ENCODE measurements around the gene CRIM1. TPM values are rescaled to one million over a fixed set of nuclear protein-coding genes. Genes with fewer than 3 reads are reported as not detected.

CRIM1 gene
- total RNA-seq, 1 experiment from 2014 or later = 24.1 TPM

DNA sequence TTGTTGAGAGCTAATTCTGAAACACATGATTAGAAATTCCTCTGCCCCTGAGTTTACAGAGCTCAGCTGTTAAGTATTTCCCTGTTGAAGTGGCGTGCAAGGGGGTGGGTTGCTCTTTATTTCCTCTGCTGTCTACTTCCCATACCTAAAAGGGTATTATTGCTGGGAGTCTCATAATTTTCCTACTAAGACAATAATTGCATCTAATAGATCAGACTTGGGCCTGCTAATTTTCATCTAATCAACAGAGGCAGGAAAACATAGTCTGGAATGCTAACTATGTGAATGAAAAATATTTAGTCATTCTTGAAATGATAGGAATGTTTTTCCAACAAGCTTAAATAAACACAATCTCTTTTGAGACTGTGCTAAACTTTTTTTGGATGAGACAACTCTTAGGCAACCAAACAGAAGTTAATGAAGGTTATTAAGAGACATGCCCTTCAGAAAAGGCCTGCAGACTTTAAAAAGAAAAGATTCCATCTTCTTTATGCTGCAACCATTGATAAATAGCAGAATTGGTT, 131.0 kb downstream of the CRIM1 start:
- H3K4me1 Mint-ChIP-seq = peaks cover 19% of the 10 kb centered on the region
- H3K27me3 Mint-ChIP-seq (ENCODE audit: low read depth) = no peaks in the 10 kb centered on the region
- CTCF ChIA-PET = interaction anchor here (1.6 kb wide), 1 partner anchor 21 kb away, joined by 5 read pairs; no protein-coding TSS in a partner anchor
- peaks cover 8% of the 10 kb centered on the region; the same call in 1 of the 2 replicates for H3K36me3 Mint-ChIP-seq
- ATAC-seq = no peak
- no peak overlapping the region for H3K4me3 Mint-ChIP-seq
- POLR2A ChIA-PET = no interaction called here
- no peak for TF ChIP-seq NFYB (CRISPR knock-in tag; conservative IDR thresholded peaks at IDR 0.05; ENCODE audit: low read depth)
- TF ChIP-seq, protein P1, sequence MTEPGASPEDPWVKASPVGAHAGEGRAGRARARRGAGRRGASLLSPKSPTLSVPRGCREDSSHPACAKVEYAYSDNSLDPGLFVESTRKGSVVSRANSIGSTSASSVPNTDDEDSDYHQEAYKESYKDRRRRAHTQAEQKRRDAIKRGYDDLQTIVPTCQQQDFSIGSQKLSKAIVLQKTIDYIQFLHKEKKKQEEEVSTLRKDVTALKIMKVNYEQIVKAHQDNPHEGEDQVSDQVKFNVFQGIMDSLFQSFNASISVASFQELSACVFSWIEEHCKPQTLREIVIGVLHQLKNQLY (CRISPR knock-in tag; IDR thresholded peaks at IDR 0.05) = no peak
- no peaks in the 10 kb centered on the region for H3K9me3 Mint-ChIP-seq
- peak overlapping the region; percentile 92 for H3K27ac Mint-ChIP-seq
- no peak for DNase-seq (ENCODE audit: low spot score)

DNA sequence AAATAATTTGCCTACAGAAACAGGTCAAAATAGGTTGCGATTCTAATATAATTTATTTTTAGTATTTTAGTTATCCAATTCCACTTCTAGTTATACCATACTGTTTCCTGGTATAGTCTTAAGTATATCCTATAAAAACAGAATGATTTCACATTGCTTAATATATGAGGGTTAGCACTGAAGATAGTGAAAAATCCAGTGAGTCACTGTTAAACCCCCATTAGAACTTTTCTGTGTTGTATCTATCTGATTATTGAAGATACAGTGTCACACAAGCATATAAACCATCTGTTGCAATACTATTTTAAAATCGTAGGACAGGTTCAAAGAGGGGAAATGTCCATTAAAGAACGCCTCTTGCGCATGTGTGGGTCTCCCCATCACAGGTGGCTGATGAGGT, 132.4 kb downstream of the CRIM1 start:
- Mint-ChIP-seq H3K9me3 (no peaks in the 10 kb centered on the region), H3K36me3 (0 out of 2 replicates have a peak, but pooled peaks cover 3% of the 10 kb centered on the region), H3K4me3 (no peak overlapping the region), H3K4me1 (peaks cover 28% of the 10 kb centered on the region), H3K27me3 (ENCODE audit: low read depth) (no peaks in the 10 kb centered on the region), H3K27ac (peak overlapping the region; percentile 15; the same call in 1 of the 2 replicates)
- ATAC-seq (no peak), DNase-seq (ENCODE audit: low spot score) (no peak)
- ChIA-PET POLR2A (no interaction called here), CTCF (no interaction called here)
- TF ChIP-seq SMAD3 (CRISPR knock-in tag; IDR thresholded peaks at IDR 0.05; ENCODE audit: borderline replicate concordance) (no peak), RELA (CRISPR knock-in tag; IDR thresholded peaks at IDR 0.05; ENCODE audit: borderline replicate concordance) (no peak), PRRX2 (CRISPR knock-in tag; IDR thresholded peaks at IDR 0.05) (no peak), ZNF317 (CRISPR knock-in tag; IDR thresholded peaks at IDR 0.05; ENCODE audit: borderline replicate concordance, low read depth) (no peak)

DNA sequence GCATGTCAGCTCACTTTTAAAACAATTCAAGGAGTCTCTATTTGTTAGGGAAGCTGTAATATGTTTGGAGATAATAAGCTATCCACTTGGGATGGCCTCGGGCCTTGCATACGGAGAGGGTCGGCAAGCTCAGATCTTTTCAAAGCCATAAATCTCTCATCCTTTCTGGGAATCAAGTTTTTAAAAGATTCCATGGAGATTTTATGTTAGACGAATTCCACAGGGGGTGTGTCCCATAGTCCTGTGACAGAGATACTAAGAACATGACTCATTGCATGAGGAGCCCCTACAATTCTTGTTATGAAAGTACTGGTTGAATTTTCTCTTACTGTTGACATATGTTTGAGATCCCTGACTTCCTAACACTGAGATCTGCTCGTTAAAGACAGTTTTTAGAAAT, 133.7 kb downstream of the CRIM1 start:
- CTCF ChIA-PET = interaction anchor here (1.2 kb wide), 1 partner anchor 131 kb away, joined by 3 read pairs; no protein-coding TSS in a partner anchor
- H3K27me3 Mint-ChIP-seq (ENCODE audit: low read depth) = no peaks in the 10 kb centered on the region
- POLR2A ChIA-PET = no interaction called here
- H3K4me1 Mint-ChIP-seq = peaks cover 29% of the 10 kb centered on the region
- H3K36me3 Mint-ChIP-seq = 0 out of 2 replicates have a peak, but pooled peaks cover 3% of the 10 kb centered on the region
- ATAC-seq = no peak
- peak overlapping the region; percentile 75 for H3K27ac Mint-ChIP-seq
- TF ChIP-seq, protein P2, sequence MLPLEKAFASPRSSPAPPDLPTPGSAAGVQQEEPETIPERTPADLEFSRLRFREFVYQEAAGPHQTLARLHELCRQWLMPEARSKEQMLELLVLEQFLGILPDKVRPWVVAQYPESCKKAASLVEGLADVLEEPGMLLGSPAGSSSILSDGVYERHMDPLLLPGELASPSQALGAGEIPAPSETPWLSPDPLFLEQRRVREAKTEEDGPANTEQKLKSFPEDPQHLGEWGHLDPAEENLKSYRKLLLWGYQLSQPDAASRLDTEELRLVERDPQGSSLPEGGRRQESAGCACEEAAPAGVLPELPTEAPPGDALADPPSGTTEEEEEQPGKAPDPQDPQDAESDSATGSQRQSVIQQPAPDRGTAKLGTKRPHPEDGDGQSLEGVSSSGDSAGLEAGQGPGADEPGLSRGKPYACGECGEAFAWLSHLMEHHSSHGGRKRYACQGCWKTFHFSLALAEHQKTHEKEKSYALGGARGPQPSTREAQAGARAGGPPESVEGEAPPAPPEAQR (CRISPR knock-in tag; IDR thresholded peaks at IDR 0.05) = no peak
- TF ChIP-seq ETV6 (CRISPR knock-in tag; IDR thresholded peaks at IDR 0.05) = no peak
- TF ChIP-seq, protein P3, sequence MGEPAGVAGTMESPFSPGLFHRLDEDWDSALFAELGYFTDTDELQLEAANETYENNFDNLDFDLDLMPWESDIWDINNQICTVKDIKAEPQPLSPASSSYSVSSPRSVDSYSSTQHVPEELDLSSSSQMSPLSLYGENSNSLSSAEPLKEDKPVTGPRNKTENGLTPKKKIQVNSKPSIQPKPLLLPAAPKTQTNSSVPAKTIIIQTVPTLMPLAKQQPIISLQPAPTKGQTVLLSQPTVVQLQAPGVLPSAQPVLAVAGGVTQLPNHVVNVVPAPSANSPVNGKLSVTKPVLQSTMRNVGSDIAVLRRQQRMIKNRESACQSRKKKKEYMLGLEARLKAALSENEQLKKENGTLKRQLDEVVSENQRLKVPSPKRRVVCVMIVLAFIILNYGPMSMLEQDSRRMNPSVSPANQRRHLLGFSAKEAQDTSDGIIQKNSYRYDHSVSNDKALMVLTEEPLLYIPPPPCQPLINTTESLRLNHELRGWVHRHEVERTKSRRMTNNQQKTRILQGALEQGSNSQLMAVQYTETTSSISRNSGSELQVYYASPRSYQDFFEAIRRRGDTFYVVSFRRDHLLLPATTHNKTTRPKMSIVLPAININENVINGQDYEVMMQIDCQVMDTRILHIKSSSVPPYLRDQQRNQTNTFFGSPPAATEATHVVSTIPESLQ (CRISPR knock-in tag; IDR thresholded peaks at IDR 0.05) = no peak
- no peak for TF ChIP-seq TCF7 (CRISPR knock-in tag; IDR thresholded peaks at IDR 0.05; ENCODE audit: low read depth)
- TF ChIP-seq JUN (CRISPR knock-in tag; IDR thresholded peaks at IDR 0.05) = no peak
- TF ChIP-seq ZNF232 (CRISPR knock-in tag; IDR thresholded peaks at IDR 0.05) = no peak
- no peak for TF ChIP-seq NFATC4 (CRISPR knock-in tag; IDR thresholded peaks at IDR 0.05)
- TF ChIP-seq, protein P4, sequence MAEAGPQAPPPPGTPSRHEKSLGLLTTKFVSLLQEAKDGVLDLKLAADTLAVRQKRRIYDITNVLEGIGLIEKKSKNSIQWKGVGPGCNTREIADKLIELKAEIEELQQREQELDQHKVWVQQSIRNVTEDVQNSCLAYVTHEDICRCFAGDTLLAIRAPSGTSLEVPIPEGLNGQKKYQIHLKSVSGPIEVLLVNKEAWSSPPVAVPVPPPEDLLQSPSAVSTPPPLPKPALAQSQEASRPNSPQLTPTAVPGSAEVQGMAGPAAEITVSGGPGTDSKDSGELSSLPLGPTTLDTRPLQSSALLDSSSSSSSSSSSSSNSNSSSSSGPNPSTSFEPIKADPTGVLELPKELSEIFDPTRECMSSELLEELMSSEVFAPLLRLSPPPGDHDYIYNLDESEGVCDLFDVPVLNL (CRISPR knock-in tag; IDR thresholded peaks at IDR 0.05; ENCODE audit: borderline replicate concordance, low read depth) = no peak
- no peak for TF ChIP-seq RELA (CRISPR knock-in tag; IDR thresholded peaks at IDR 0.05; ENCODE audit: borderline replicate concordance)
- no peak for TF ChIP-seq ZNF317 (CRISPR knock-in tag; IDR thresholded peaks at IDR 0.05; ENCODE audit: borderline replicate concordance, low read depth)
- TF ChIP-seq, protein P5, sequence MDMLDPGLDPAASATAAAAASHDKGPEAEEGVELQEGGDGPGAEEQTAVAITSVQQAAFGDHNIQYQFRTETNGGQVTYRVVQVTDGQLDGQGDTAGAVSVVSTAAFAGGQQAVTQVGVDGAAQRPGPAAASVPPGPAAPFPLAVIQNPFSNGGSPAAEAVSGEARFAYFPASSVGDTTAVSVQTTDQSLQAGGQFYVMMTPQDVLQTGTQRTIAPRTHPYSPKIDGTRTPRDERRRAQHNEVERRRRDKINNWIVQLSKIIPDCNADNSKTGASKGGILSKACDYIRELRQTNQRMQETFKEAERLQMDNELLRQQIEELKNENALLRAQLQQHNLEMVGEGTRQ (CRISPR knock-in tag; IDR thresholded peaks at IDR 0.05) = no peak
- TF ChIP-seq CBFB (CRISPR knock-in tag; IDR thresholded peaks at IDR 0.05; ENCODE audit: low read depth) = no peak
- no peak for TF ChIP-seq ZNF263 (CRISPR knock-in tag; IDR thresholded peaks at IDR 0.05; ENCODE audit: low read depth)
- no peak for TF ChIP-seq RORB (CRISPR knock-in tag; IDR thresholded peaks at IDR 0.05)
- no peak for TF ChIP-seq EMX1 (CRISPR knock-in tag; IDR thresholded peaks at IDR 0.05)
- TF ChIP-seq, protein P6, sequence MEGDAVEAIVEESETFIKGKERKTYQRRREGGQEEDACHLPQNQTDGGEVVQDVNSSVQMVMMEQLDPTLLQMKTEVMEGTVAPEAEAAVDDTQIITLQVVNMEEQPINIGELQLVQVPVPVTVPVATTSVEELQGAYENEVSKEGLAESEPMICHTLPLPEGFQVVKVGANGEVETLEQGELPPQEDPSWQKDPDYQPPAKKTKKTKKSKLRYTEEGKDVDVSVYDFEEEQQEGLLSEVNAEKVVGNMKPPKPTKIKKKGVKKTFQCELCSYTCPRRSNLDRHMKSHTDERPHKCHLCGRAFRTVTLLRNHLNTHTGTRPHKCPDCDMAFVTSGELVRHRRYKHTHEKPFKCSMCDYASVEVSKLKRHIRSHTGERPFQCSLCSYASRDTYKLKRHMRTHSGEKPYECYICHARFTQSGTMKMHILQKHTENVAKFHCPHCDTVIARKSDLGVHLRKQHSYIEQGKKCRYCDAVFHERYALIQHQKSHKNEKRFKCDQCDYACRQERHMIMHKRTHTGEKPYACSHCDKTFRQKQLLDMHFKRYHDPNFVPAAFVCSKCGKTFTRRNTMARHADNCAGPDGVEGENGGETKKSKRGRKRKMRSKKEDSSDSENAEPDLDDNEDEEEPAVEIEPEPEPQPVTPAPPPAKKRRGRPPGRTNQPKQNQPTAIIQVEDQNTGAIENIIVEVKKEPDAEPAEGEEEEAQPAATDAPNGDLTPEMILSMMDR (IDR thresholded peaks at IDR 0.05) = no peak
- no peak for TF ChIP-seq MYBL2 (CRISPR knock-in tag; IDR thresholded peaks at IDR 0.05)
- TF ChIP-seq GABPB1 (CRISPR knock-in tag; IDR thresholded peaks at IDR 0.05) = no peak
- DNase-seq (ENCODE audit: low spot score) = no peak
- no peaks in the 10 kb centered on the region for H3K9me3 Mint-ChIP-seq
- H3K4me3 Mint-ChIP-seq = no peak overlapping the region
